HG02840 (cell line): ENCODE results near the gene KIF3C.
"Not testable (repeated sequence)": the region's sequence is repeated elsewhere in the genome, so short reads cannot be mapped to it uniquely, and the experiment has no call there.

Experiments used
- ATAC-seq: cut with Tn5 transposase; IDR thresholded peaks from one replicate; pipeline ENCODE4 v1.9.1; 2021; ENCODE audit warnings: mild to moderate bottlenecking, moderate library complexity, moderate number of reproducible peaks; ENCODE audit not compliant: unreplicated experiment, low FRiP score

KIF3C gene

GRCh38 chr2:25920786-25921415, 61.4 kb downstream of the KIF3C start:
- ATAC-seq: no peak

- no peak for ATAC-seq
These were observed 62.0 kb downstream of the KIF3C start for GRCh38 chr2:25920336-25920735.

GRCh38 chr2:25917832-25918231, 64.5 kb downstream of the KIF3C start:
- no peak for ATAC-seq

GRCh38 chr2:25917411-25917810, 64.9 kb downstream of the KIF3C start:
- not testable (repeated sequence) for ATAC-seq

GRCh38 chr2:25915944-25916772, 66.1 kb downstream of the KIF3C start:
- not testable (repeated sequence) for ATAC-seq

GRCh38 chr2:25915411-25915810, 66.9 kb downstream of the KIF3C start:
- ATAC-seq: not testable (repeated sequence)

GRCh38 chr2:25913696-25913973, 68.7 kb downstream of the KIF3C start:
- not testable (repeated sequence) for ATAC-seq

GRCh38 chr2:25912851-25913695, 69.2 kb downstream of the KIF3C start:
- ATAC-seq: no peak

- not testable (repeated sequence) for ATAC-seq
These were observed 72.7 kb downstream of the KIF3C start for GRCh38 chr2:25909574-25909973.

GRCh38 chr2:25905126-25905525, 77.2 kb downstream of the KIF3C start:
- no peak for ATAC-seq

GRCh38 chr2:25903216-25903776, 79.0 kb downstream of the KIF3C start:
- ATAC-seq: no peak

- no peak for ATAC-seq
These were observed 82.8 kb downstream of the KIF3C start for GRCh38 chr2:25899404-25899970.

- no peak for ATAC-seq
These were observed 84.8 kb downstream of the KIF3C start for GRCh38 chr2:25897506-25897905.

GRCh38 chr2:25896308-25896707, 86.0 kb downstream of the KIF3C start:
- not testable (repeated sequence) for ATAC-seq

GRCh38 chr2:25895610-25896009, 86.7 kb downstream of the KIF3C start:
- ATAC-seq: no peak

- no peak for ATAC-seq
These were observed 87.3 kb downstream of the KIF3C start for GRCh38 chr2:25895018-25895417.

GRCh38 chr2:25894135-25894830, 88.0 kb downstream of the KIF3C start:
- no peak for ATAC-seq

- ATAC-seq: no peak
These were observed 90.6 kb downstream of the KIF3C start for GRCh38 chr2:25891672-25892071.

GRCh38 chr2:25887624-25888242, 94.6 kb downstream of the KIF3C start:
- ATAC-seq: no peak

GRCh38 chr2:25885933-25886332, 96.4 kb downstream of the KIF3C start:
- ATAC-seq: no peak
